C4-2B (cell line): ENCODE data around the gene SRSF1.

Experiments
- ZFX ChIP-seq: fragments of 450-650 bp; IDR thresholded peaks from 2 replicates; pipeline ENCODE4 v1.6.1; 2017
- TF ChIP-seq, protein P1 (sequence below): fragments of 450-650 bp; conservative IDR thresholded peaks from 2 replicates; pipeline ENCODE4 v1.5.1; 2017; ENCODE audit warnings: mild to moderate bottlenecking

DNA sequence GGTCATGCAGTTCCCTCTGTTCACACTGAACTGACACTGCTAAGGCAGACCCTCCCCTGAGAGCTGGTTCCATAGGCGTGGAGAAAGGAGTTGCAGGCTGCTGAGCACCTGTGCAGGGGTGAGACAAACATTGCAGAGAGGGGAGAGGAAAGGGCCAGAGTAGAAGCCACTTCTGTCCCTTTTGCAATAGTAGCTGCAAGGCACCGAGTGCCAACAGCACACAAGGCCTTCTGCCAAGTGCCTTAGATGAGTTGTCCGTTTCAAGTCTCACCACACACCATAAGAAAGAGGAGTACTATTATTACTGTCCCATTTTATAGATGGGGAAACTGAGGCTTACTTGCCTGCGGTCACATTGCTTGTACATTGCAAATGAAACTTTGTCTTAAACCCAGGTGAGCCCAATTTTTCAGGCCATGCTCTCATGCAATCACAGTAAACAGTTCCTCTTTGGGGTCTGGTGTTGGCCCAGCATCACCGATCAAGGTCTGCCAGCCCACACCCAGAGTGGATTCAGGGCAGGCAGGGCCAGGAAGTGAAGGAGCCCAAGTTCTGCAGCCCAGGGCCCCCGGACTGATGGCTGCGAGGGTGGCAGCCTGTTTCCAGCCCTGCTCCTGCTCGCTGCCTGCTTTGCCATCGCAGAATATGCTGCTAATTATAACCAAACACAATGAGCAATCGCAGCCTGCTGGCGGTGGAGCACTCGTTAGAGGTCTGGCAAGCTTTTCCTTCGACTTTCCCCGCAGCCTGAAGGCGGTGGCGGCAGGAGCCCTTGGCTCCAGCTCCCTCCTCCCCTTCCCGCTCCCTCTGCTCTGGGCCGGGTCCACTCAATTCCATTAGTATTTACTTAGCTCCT is 39.4 kb upstream of the SRSF1 start:
- TF ChIP-seq, protein P1, sequence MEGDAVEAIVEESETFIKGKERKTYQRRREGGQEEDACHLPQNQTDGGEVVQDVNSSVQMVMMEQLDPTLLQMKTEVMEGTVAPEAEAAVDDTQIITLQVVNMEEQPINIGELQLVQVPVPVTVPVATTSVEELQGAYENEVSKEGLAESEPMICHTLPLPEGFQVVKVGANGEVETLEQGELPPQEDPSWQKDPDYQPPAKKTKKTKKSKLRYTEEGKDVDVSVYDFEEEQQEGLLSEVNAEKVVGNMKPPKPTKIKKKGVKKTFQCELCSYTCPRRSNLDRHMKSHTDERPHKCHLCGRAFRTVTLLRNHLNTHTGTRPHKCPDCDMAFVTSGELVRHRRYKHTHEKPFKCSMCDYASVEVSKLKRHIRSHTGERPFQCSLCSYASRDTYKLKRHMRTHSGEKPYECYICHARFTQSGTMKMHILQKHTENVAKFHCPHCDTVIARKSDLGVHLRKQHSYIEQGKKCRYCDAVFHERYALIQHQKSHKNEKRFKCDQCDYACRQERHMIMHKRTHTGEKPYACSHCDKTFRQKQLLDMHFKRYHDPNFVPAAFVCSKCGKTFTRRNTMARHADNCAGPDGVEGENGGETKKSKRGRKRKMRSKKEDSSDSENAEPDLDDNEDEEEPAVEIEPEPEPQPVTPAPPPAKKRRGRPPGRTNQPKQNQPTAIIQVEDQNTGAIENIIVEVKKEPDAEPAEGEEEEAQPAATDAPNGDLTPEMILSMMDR, result no peak
- no peak for TF ChIP-seq ZFX
